Measurements from ENCODE around the gene GABPB1.

GABPB1 gene

DNA sequence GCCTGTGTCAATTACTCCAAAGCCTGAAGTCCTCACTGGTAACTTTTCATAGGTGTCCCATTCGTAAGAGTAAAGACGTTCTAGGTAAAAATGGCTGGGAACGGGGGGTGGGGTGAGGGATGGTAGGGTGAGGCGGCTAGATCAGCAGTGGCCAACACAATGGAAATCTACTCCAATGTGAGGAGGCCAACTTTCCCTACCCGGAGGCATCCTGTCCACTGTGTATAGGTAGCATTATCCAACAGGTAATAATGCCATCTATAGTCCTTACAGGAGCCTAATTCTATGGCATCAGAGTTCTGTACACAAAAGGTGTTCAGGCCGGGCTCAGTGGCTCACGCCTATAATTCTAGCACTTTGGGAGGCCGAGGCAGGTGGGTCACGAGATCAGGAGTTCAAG, 118.6 kb downstream of the GABPB1 start:
- no peak for DNase-seq

DNA sequence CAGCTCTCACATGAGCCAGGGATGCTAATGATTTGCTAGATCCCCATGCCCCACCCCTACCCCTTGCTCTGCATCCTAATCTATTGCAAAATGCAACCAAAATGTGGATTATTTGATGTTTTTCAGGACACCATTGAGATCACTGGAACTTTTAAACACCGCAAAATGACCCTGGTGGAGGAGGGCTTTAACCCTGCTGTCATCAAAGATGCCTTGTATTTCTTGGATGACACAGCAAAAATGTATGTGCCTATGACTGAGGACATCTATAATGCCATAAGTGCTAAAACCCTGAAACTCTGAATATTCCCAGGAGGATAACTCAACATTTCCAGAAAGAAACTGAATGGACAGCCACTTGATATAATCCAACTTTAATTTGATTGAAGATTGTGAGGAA, 119.2 kb downstream of the GABPB1 start:
- no peak for DNase-seq

DNA sequence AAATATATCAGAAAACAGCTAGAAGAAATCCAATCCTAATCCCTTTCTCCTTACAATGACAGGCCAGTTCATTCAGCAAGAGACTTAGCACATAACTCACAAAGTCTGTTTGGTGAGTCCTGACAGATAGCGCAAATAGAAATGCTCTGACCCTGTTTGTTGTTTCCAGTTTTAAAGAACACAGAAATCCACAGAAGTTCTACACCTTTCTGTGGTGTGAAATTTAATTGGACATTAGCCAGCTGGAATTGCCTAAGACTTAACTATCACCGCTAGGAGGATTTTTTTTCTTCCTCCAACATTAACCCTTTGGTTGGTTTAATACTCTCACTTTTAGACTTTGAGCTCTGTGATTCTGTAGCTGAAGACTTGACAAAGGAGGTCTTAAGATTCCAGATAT, 120.2 kb downstream of the GABPB1 start:
- no peak for DNase-seq

GRCh38 chr15:50233192-50233736, 121.7 kb downstream of the GABPB1 start:
- no peak for DNase-seq

GRCh38 chr15:50232791-50233190, 122.2 kb downstream of the GABPB1 start:
- DNase-seq = no peak

DNA sequence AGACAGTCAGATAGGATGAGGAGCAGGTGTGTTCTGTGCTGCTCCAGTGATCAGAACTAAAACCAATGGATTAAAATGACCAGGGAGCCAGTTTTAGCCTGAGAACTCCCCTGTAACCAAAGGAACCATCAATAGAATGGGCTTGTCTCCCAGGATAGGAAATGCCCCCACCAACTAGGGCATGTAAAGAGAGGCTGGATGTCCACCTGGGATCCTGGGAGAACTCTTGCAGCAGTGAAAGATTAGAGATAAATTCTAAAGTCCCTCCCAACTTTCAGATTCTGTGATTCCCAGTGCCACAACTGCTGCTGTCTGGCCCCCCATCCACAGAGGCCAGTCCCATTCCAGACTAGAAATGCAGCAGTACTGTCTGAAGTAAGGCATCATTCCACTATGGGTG, 123.2 kb downstream of the GABPB1 start:
- no peak for DNase-seq

DNA sequence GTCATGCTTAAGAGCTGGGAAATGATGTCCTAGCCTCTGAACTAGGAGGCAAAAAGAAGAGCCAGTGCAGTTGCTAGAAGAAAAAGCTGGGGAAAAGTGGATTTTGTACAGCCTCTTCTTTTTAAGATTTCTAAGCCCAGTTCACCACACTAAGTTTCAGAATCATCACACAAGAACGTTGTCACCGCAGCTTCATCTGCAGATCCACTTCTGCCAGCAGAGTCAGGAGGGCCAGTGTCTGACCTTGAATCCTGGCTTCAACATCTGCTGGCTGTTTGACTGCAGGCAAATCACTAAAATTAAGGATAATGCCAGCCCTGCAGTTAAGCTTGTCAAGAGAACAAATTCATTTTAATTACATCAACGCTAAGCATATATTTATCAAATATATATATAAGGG, 125.7 kb downstream of the GABPB1 start:
- no peak for DNase-seq

DNA sequence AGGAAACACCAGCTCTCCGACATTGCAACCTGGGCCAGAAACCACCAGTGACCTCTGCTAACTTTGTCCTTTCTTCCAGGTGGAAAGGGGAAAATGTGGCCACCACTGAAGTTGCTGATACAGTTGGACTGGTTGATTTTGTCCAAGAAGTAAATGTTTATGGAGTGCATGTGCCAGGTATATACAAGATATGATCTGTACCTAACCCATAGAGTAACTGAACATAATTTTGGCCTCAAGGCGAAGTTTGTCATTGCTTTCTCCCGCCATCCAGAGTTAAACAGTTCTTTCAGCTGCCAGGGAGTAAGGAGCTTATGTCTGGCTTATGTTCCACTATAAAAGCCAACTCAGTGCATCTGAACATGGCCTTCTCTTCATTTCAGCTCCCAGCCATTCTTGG, 126.1 kb downstream of the GABPB1 start:
- DNase-seq = no peak

DNA sequence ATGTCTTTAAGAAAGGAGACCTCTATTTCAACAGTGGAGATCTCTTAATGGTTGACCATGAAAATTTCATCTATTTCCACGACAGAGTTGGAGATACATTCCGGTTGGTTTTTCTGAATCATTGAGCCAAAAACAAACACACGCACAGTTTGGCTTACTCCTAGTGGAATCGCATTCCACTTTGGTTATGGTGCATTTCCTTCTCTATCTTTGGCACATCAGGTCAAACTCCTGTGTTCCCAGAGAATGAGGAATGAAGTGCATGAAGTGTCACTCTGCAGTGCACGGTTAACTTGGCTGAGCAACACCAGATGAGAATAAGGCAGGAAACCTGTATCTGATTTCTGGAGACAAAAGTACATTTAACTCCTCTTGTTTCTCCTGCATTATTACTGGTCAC, 127.9 kb downstream of the GABPB1 start:
- DNase-seq = no peak

DNA sequence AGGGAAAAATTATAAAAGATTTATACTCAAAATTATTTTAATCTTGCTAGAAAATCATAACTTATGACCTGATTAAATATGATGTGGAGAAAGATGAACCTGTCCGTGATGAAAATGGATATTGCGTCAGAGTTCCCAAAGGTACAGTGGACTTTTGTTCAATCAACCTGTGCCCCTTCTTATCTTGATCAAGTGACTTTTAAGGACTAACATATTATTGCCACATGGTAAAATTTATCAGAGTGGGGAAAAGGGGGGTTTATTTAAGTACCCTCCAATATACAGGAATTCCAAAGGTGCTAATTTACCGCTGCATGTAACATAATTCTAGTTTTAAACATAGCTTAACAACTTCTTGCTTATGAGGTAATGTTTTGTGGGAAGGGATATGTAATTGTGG, 129.1 kb downstream of the GABPB1 start:
- DNase-seq = no peak
